ENCODE measurements around the gene RPN2.

Gene RPN2

GRCh38 chr20:37219751-37220668, 40.9 kb downstream of the RPN2 start:
- DNase-seq, result no peak

DNA sequence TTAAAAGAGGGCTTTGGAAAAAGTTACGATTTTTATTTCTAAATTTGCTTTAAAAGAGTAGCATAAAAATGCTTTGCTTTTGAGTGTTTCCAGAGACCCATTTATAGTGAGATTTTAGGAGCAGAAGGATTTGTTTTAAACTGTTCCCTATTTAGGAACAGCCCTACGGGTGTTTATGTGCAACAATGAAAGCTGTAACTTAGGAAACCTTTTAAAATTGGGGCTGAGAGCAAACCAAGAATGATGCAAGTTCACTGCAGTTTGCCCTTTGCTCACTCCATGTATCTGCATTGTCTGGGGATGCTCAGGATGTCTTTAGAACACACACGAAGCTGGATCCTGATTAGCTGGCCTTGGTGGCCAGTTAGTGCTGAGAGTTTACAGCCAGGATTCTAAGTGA, 41.6 kb downstream of the RPN2 start:
- DNase-seq, result no peak

GRCh38 chr20:37222086-37222485, 43.0 kb downstream of the RPN2 start:
- no peak for DNase-seq

- no peak for DNase-seq
These were observed 43.9 kb downstream of the RPN2 start for GRCh38 chr20:37223053-37223452.

- no peak for DNase-seq
These were observed 46.0 kb downstream of the RPN2 start for GRCh38 chr20:37225146-37225545.

GRCh38 chr20:37226889-37227288, 47.8 kb downstream of the RPN2 start:
- no peak for DNase-seq

DNA sequence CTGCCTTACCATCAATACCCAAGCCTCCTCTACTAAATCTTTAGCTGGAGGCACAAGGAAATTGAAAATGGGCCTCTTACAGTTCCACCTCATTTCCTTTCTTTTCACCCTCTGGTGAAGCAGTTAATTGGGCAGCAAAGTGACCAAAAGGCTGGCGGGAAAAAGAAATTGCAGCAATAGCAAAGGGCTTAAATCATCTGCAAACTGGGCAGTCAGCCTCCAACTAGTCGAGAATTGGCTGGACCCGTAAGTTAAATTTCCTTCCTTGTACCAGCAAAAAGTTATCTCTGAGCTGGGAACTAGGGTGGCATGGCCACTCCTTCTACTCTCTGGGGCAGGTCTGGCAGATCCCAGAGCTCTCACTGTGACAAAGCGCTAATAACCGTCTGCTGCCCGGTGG, 49.0 kb downstream of the RPN2 start:
- DNase-seq, result no peak

GRCh38 chr20:37228656-37229055, 49.5 kb downstream of the RPN2 start:
- DNase-seq, result no peak

DNA sequence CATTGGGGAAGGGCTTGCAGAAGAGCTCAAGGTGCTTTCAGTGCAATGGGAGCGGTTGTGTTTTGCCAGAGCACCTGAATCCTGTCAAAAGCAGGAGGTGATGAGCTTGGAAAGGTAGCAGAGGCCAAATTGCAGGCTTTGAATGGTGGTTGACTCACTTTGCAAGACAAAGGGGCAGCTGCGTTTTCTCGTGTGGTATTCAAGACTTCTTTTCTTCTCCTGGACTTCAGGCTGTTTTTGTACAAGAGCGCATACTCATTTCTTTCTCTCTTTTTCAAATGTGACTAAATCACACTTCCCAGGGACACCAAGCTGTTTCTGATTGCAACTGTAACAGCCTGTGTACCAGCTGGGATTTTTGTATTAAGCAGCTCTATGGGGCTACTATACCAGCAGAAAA, 50.2 kb downstream of the RPN2 start:
- DNase-seq, result no peak

DNA sequence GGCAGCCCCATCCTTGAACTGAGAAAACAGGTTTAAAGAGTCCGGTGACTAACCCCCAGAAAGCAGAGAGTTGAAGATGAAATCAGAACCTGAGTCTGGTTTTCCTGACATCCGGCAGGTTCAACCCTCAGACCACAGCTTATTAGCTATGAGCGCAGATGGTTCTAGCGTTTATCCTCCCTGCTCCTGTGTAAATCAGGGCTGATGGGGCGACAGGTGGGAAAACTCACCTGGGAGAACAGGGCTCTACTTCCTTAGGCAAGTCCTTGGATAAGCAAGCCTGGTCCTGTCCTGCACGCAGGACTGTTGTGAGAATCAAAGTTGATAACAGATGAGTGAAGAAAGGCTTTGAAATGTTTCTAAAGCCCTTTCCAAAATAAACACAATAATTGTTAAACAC, 51.1 kb downstream of the RPN2 start:
- no peak for DNase-seq

GRCh38 chr20:37231947-37232630, 53.0 kb downstream of the RPN2 start:
- no peak for DNase-seq

- DNase-seq, result no peak
These were observed 54.6 kb downstream of the RPN2 start for GRCh38 chr20:37233548-37234253.

DNA sequence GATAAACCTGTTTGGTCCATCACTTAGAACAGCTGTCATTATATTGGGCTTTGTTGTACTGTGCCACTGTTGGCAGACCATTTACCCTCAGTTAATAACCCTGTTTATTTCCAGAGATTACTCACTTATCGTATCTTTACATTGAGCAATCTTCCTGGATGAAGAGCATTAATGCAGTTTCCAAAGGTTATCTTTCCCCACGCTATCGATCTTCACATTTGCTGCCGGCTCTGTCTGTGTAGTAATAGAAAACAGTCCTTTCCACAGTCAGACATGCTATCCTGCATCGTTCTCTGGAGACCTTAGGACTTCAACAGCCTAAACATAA, 55.1 kb downstream of the RPN2 start:
- DNase-seq, result no peak

DNA sequence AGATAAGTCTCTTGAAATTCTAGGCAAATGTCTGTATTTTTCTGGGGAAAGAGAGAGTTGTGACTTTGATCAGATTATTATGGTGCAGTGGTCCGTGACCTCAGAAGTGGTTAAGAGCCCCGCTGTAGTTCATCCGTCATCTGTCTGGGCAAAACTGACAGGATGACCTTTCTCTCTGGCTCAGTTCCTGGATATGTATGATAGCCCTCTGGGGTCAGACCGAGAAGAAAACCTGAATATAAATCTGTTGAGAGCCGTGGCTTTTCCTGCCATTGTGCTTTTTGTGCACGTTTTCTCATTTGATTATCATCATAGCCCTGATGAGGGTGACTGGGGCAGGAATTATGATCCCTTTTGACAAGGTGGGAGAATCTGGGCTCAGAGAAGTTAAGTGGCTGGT, 55.9 kb downstream of the RPN2 start:
- DNase-seq, result no peak

DNA sequence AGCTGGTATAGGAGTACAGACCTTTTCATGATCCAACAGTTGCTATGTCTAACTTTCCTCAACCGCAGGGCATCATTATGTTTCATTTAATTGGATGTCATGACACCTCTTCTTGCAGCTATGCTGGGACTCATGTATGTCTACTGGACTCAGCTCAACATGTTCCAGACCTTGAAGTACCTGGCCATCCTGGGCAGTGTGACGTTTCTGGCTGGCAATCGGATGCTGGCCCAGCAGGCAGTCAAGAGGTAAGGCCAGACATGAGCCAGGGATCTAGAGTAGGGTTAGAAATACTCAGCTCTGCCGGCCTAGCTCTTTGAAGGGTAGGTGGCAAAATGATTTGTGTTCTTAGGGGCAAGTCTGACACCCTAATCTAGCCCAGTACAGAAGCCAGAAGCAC, 57.3 kb downstream of the RPN2 start:
- DNase-seq, result no peak

DNA sequence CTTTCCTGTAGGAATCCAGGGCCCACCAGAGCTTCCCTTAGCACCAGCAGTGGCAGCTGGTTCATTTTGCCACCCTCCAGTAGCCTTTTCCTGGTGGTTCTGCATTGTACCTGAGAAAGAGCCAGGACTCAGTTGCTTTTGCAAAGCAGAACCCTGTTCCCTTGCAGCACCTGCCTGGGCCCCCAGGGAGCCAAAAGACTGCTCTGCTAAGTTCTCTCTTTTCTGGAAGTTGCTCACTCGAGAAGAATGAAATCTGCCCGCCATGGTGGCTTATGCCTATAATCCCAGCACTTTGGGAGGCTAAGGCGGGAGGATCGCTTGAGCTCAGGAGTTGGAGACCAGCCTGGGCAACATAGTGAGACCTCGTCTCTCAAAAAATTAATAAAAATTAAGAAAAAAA, 58.5 kb downstream of the RPN2 start:
- no peak for DNase-seq

GRCh38 chr20:37238426-37238825, 59.3 kb downstream of the RPN2 start:
- DNase-seq, result no peak

- DNase-seq, result no peak
These were observed 59.9 kb downstream of the RPN2 start for GRCh38 chr20:37238935-37239451.

- no peak for DNase-seq
These were observed 61.4 kb downstream of the RPN2 start for GRCh38 chr20:37240337-37241067.

GRCh38 chr20:37242503-37242902, 63.4 kb downstream of the RPN2 start:
- DNase-seq, result no peak

DNA sequence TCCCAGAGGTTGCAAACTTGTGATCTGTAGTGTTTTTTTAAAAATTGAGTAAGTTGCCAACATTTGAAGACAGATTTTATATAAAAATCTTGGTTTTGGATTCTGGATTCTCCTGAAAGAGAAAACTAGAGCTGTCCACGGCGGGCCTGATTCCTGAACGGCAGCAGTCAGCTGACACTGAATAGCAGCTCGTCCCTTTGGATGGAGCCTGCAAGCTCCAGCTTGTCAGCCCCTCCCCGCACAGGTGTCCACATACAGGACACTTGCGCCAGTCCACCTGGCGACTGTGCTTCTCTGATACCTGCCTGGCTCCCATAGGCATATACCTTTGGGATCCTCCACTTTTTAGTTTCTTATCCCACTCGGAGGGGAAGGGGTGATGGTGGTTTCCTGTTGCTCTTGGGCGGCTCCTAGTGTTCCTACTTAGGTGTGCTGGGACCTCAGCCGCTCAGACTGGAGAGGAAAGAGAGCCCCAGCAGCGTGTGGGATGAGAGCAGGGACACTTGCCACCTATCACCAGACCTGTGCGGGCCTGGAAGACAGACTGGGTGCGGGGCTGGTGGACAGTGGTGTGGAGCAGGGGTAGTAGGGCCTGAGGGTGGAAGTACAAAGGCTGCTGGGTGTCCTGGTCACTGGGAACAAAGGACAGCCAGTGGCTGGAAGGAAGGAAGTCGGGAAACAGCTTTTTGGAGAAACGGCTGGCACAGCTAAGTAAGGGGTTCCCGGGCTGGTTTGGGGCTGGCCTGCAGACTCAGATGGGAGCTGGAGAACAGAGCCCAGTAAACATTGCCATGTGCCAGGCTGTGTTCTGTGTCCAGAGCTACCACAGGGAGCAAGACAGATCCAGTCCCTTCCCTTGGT, 64.2 kb downstream of the RPN2 start:
- DNase-seq, result no peak

Measured in stimulated activated CD4-positive, alpha-beta T cell treated with anti-CD3 and anti-CD28 coated beads, Interleukin-4, amount 100 ng/mL, for 1 hour (primary cell).